Effector memory CD8-positive, alpha-beta T cell (primary cell): Measurements from ENCODE around the gene SEC23B.

ENCODE experiments used
- ATAC-seq: fragments of 150-1000 bp; cut with Tn5 transposase; replicated peaks from 2 replicates; pipeline ENCODE4 v1.10.0; 2021; ENCODE audit warnings: mild to moderate bottlenecking, moderate library complexity
- DNase-seq, 3 experiments: peaks; one replicate each; pipeline ENCODE4 v3.0.0; 2021
- H3K27ac Mint-ChIP-seq, 2 donors: one replicate each; pipeline ENCODE4 v1.8.0; 2022; ENCODE audit warnings: mild to moderate bottlenecking in 2 of 2, mixed read lengths in 2 of 2, moderate library complexity in 2 of 2
- H3K27me3 Mint-ChIP-seq, 2 donors: one replicate each; pipeline ENCODE4 v1.8.0; 2022; ENCODE audit warnings: mixed read lengths in 2 of 2
- H3K36me3 Mint-ChIP-seq: one replicate; pipeline ENCODE4 v1.8.0; 2022; ENCODE audit warnings: mild to moderate bottlenecking, moderate library complexity, mixed read lengths; ENCODE audit not compliant: insufficient read depth
- H3K4me1 Mint-ChIP-seq, 2 donors: one replicate each; pipeline ENCODE4 v1.8.0; 2022; ENCODE audit warnings: low read depth in 2 of 2, mixed read lengths in 2 of 2
- H3K4me3 Mint-ChIP-seq, 2 donors: one replicate each; pipeline ENCODE4 v1.8.0; 2022; ENCODE audit warnings: mild to moderate bottlenecking in 2 of 2, mixed read lengths in 2 of 2, moderate library complexity in 2 of 2
- H3K9me3 Mint-ChIP-seq, 2 donors: one replicate each; pipeline ENCODE4 v1.8.0; 2022; ENCODE audit warnings: mixed read lengths in 2 of 2

Gene SEC23B

GRCh38 chr20:18533491-18533890 is 25.8 kb downstream of the SEC23B start:
- peaks cover under 1 to 2% of the 10 kb centered on the region in 2 donors for H3K4me1 Mint-ChIP-seq
- no peak for ATAC-seq
- no peaks in the 10 kb centered on the region for H3K27me3 Mint-ChIP-seq
- H3K4me3 Mint-ChIP-seq = no peak overlapping the region
- no peak for DNase-seq
- H3K36me3 Mint-ChIP-seq = peaks cover 77% of the 10 kb centered on the region
- no peak overlapping the region for H3K27ac Mint-ChIP-seq
- no peaks in the 10 kb centered on the region for H3K9me3 Mint-ChIP-seq

DNA sequence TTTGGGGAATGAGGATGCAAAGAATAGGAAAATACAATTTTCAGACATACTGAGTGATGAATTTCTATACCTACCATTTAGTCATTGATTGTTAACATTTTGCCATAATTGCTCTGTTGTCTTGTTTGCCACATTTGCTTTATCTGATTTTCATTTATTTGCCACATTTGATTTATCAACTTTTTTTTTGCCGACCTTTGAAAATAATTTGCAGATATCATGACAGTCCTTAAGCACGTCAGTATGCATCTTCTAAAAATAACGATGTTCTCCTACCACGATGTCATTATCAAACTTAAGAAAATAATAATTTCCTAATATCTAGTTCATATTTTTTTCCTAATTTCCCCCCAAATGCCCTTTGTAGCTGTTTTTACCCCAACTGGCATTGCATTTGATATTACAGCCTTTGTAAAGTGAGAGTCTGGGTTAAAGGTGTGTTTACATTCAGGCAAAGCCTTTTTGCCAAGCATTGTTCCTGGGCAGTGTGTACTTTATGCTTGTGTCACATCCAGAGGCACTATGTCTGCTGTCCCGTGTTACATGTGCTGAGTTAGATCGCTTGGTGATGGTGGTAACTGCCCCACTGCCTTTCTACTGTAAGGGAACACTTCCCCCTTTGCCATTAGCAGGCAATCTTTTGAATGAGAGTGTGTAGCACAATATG is 26.4 kb downstream of the SEC23B start:
- DNase-seq (no peak), ATAC-seq (no peak)
- peaks cover 83% of the 10 kb centered on the region for H3K36me3 Mint-ChIP-seq
- no peaks in the 10 kb centered on the region for H3K4me1 Mint-ChIP-seq
- no peaks in the 10 kb centered on the region for H3K9me3 Mint-ChIP-seq
- no peak overlapping the region for H3K4me3 Mint-ChIP-seq
- H3K27me3 Mint-ChIP-seq = no peaks in the 10 kb centered on the region
- no peak overlapping the region for H3K27ac Mint-ChIP-seq

GRCh38 chr20:18537651-18538050 is 29.9 kb downstream of the SEC23B start:
- H3K36me3 Mint-ChIP-seq = peaks cover 83% of the 10 kb centered on the region
- DNase-seq = no peak
- no peaks in the 10 kb centered on the region for H3K4me1 Mint-ChIP-seq
- no peaks in the 10 kb centered on the region for H3K9me3 Mint-ChIP-seq
- no peak for ATAC-seq
- no peaks in the 10 kb centered on the region for H3K27me3 Mint-ChIP-seq
- H3K4me3 Mint-ChIP-seq = no peak overlapping the region
- H3K27ac Mint-ChIP-seq = peak overlapping the region in 1 of 2 donors; percentile 16

GRCh38 chr20:18541741-18542140 is 34.0 kb downstream of the SEC23B start:
- Mint-ChIP-seq H3K4me3 (no peak overlapping the region), H3K4me1 (no peaks in the 10 kb centered on the region), H3K27me3 (no peaks in the 10 kb centered on the region), H3K9me3 (no peaks in the 10 kb centered on the region), H3K36me3 (peaks cover 73% of the 10 kb centered on the region), H3K27ac (peak overlapping the region in 1 of 2 donors; percentile 33)
- ATAC-seq (no peak), DNase-seq (no peak)

- no peaks in the 10 kb centered on the region for H3K9me3 Mint-ChIP-seq
- no peaks in the 10 kb centered on the region for H3K27me3 Mint-ChIP-seq
- H3K4me1 Mint-ChIP-seq = no peaks in the 10 kb centered on the region
- ATAC-seq (no peak), DNase-seq (no peak)
- H3K4me3 Mint-ChIP-seq = no peak overlapping the region
- peaks cover 78% of the 10 kb centered on the region for H3K36me3 Mint-ChIP-seq
- no peak overlapping the region for H3K27ac Mint-ChIP-seq
Measured at GRCh38 chr20:18543216-18543615, 35.5 kb downstream of the SEC23B start.

DNA sequence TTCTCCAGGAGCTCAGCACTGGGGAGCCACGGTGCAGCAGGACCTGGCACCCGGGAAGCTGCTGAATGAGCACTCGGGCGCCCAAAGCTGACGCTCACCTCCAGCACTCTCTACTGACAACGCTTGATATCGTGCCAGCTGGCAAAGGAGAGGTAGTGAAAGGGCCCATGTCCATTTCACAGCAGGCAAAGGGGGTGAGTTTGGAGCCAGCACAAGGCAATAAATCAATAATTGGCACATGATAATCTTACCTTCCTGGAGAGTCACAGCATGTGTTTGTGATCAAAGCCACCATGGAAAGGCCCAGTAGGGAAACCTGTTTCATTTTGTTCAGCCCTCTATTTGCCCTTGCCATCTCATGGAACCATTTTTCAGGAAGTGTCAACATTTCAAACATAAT is 36.2 kb downstream of the SEC23B start:
- Mint-ChIP-seq H3K4me1 (no peaks in the 10 kb centered on the region), H3K9me3 (no peaks in the 10 kb centered on the region), H3K36me3 (peaks cover 78% of the 10 kb centered on the region), H3K27me3 (no peaks in the 10 kb centered on the region), H3K4me3 (no peak overlapping the region), H3K27ac (peak overlapping the region; percentile 32 to 75)
- DNase-seq (no peak), ATAC-seq (no peak)

GRCh38 chr20:18545566-18545965 is 37.8 kb downstream of the SEC23B start:
- H3K36me3 Mint-ChIP-seq = peaks cover 72% of the 10 kb centered on the region

GRCh38 chr20:18548465-18548864 is 40.7 kb downstream of the SEC23B start:
- DNase-seq (no peak), ATAC-seq (no peak)
- Mint-ChIP-seq H3K4me3 (no peak overlapping the region), H3K4me1 (no peaks in the 10 kb centered on the region), H3K27ac (no peak overlapping the region), H3K27me3 (no peaks in the 10 kb centered on the region), H3K9me3 (no peaks in the 10 kb centered on the region), H3K36me3 (peaks cover 60% of the 10 kb centered on the region)

More at GRCh38 chr20:18545566-18545965, 37.8 kb downstream of the SEC23B start:
- Mint-ChIP-seq H3K9me3 (no peaks in the 10 kb centered on the region), H3K27me3 (no peaks in the 10 kb centered on the region), H3K27ac (no peak overlapping the region), H3K4me3 (no peak overlapping the region), H3K4me1 (no peaks in the 10 kb centered on the region)
- DNase-seq (no peak), ATAC-seq (no peak)

GRCh38 chr20:18553746-18554145 is 46.0 kb downstream of the SEC23B start:
- Mint-ChIP-seq H3K9me3 (no peaks in the 10 kb centered on the region), H3K4me1 (no peaks in the 10 kb centered on the region), H3K4me3 (no peak overlapping the region), H3K27me3 (no peaks in the 10 kb centered on the region), H3K36me3 (peaks cover 63% of the 10 kb centered on the region), H3K27ac (peak overlapping the region in 1 of 2 donors; percentile 35)
- ATAC-seq (no peak), DNase-seq (no peak)

DNA sequence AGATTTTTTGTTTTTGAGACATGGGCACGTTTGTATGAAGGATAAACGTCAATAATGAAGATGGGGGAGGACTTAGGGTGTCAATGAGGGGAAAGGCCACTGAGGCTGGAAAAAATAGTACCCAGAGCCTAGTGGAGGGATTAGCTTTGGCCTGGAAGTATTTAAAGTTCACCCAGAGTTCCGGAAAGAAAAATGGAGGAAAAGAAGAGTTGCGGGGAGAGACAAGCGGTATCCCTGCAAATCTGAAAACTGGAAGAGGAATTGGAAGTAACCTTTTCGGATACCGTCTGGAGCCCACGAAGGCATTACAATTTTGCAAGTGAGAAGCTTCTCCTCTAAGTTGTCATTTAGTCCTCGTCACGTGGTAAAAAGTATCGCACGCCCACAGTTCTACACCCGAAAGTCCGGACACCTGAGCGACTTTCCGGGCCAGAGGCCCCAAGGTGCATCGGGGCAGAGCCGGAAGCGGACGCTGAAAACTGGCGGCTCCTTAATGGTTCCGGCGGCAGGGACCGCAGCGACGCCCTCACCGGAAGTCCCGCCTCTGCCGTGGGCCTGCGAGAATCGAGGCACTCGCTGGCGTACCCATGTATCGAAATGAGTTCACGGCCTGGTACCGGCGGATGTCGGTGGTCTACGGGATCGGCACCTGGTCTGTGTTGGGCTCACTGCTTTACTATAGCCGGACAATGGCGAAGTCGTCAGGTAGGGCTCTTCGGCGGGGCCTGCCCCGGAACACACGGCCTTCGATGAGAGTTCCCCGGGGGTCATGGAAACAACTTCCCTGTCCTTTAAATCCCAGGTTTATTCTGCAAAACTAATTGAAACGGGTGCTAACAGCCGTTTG is 59.4 kb downstream of the SEC23B start, which contains the start of gene SMIM26:
SMIM26 (plus strand) TSS at position 541 of the 847 bp plus-strand sequence; CDS start at position 588, 47 bp downstream.
- ATAC-seq = peak; percentile 99

GRCh38 chr20:18567739-18568091 is 60.0 kb downstream of the SEC23B start:
- Mint-ChIP-seq H3K4me1 (peaks cover 9 to 20% of the 10 kb centered on the region in 2 donors), H3K27ac (peak overlapping the region; percentile 99), H3K4me3 (peak overlapping the region; percentile 87 to 96), H3K9me3 (peaks cover 0 to 2% of the 10 kb centered on the region in 2 donors), H3K36me3 (peaks cover 21% of the 10 kb centered on the region), H3K27me3 (no peaks in the 10 kb centered on the region)
- ATAC-seq = no peak
- DNase-seq = no peak

More for the DNA sequence above, 59.4 kb downstream of the SEC23B start, which contains the start of gene SMIM26:
- no peaks in the 10 kb centered on the region for H3K27me3 Mint-ChIP-seq
- H3K9me3 Mint-ChIP-seq = peaks cover 0 to 2% of the 10 kb centered on the region in 2 donors
- peak within 1 kb of the TSS; percentile 87 to 96 for H3K4me3 Mint-ChIP-seq
- DNase-seq = peak; percentile 91 to 93 (median 93)
- H3K27ac Mint-ChIP-seq = peak within 1 kb of the TSS; percentile 99
- H3K4me1 Mint-ChIP-seq = peaks cover 9 to 20% of the 10 kb centered on the region in 2 donors
- peaks cover 21% of the 10 kb centered on the region for H3K36me3 Mint-ChIP-seq

- peaks cover 9 to 20% of the 10 kb centered on the region in 2 donors for H3K4me1 Mint-ChIP-seq
- H3K27ac Mint-ChIP-seq = no peak overlapping the region
- H3K36me3 Mint-ChIP-seq = peaks cover 24% of the 10 kb centered on the region
- H3K9me3 Mint-ChIP-seq = peaks cover 0 to 2% of the 10 kb centered on the region in 2 donors
- ATAC-seq (no peak), DNase-seq (no peak)
- no peaks in the 10 kb centered on the region for H3K27me3 Mint-ChIP-seq
- no peak overlapping the region for H3K4me3 Mint-ChIP-seq
Measured at GRCh38 chr20:18571009-18571408, 63.3 kb downstream of the SEC23B start.

GRCh38 chr20:18571578-18571977 is 63.8 kb downstream of the SEC23B start:
- Mint-ChIP-seq H3K27ac (peak overlapping the region in 1 of 2 donors; percentile 9), H3K9me3 (peaks cover 0 to 2% of the 10 kb centered on the region in 2 donors), H3K4me3 (no peak overlapping the region), H3K36me3 (peaks cover 24% of the 10 kb centered on the region), H3K27me3 (no peaks in the 10 kb centered on the region), H3K4me1 (peaks cover 6 to 16% of the 10 kb centered on the region in 2 donors)
- DNase-seq (no peak), ATAC-seq (no peak)

DNA sequence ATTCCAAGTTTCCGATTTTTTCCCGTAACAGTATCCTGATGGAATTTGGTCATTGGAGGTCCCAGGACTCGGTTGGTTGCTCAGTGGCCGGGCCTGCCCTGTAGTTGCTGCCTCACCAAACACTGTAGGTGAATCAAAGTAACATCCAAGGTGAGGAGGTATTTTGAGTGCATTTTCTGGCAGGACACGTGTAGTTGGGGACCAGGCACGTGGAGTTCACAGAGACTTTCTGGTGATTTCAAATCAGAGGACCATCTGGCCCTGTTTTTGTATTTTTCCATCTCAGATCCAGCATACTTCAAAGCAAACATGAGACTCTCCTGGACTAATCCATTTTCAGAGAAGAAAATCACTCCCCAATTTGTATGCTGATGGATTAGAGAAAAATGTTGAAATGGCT is 70.2 kb downstream of the SEC23B start:
- H3K27ac Mint-ChIP-seq = no peak overlapping the region
- ATAC-seq (no peak), DNase-seq (no peak)
- H3K4me1 Mint-ChIP-seq = no peaks in the 10 kb centered on the region
- peaks cover 3% of the 10 kb centered on the region for H3K36me3 Mint-ChIP-seq
- no peaks in the 10 kb centered on the region for H3K9me3 Mint-ChIP-seq
- no peak overlapping the region for H3K4me3 Mint-ChIP-seq
- peaks cover 0 to 14% of the 10 kb centered on the region in 2 donors for H3K27me3 Mint-ChIP-seq
